ENCODE measurements around the gene TNS4. TPM values are rescaled to one million over a fixed set of nuclear protein-coding genes. Genes with fewer than 3 reads are reported as not detected.

The TNS4 gene
- total RNA-seq, 1 experiment from 2014 or later: 0.59 TPM

DNA sequence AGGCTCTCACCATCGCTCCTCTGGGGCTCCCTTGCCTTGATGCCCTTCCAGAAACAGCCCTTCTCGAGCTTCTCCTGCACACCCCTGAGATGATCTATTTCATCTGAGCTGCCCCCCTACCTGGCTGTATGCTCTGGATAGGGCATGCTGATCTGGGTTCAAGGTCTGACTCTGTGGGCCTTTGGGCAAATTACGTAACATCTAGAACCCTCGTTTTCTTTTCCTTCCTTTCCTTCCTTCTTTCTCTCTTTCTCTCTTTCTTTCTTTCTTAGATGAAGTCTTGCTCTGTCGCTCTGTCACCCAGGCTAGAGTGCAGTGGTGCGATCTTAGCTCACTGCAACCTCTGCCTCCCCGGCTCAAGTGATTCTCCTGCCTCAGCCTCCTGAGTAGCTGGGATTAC is 20.3 kb downstream of the TNS4 start:
- Histone ChIP-seq H3K23ac (ENCODE audit: insufficient read length, low read depth, low read length) (no peak overlapping the region), H4K20me1 (ENCODE audit: control insufficient read depth, insufficient read depth, insufficient read length) (no peaks in the 10 kb centered on the region), H3K4ac (ENCODE audit: low read depth, low read length) (no peak overlapping the region), H3K9me3 (ENCODE audit: control insufficient read depth, low read depth, low read length) (no peaks in the 10 kb centered on the region), H3K23me2 (ENCODE audit: insufficient read length, low read depth, low read length, poor library complexity, severe bottlenecking) (no peaks in the 10 kb centered on the region), H3K79me2 (ENCODE audit: insufficient read depth, low read length) (no peaks in the 10 kb centered on the region), H2BK20ac (ENCODE audit: low read depth, low read length, poor library complexity, severe bottlenecking) (no peak overlapping the region), H2BK5ac (ENCODE audit: insufficient read length, low read length) (no peak overlapping the region), H3K27me3 (ENCODE audit: insufficient read depth, low read length) (no peaks in the 10 kb centered on the region), H3K56ac (ENCODE audit: insufficient read length, low read depth, low read length) (no peak overlapping the region), H3K4me2 (ENCODE audit: insufficient read depth, insufficient read length, low read length) (no peak overlapping the region), H3K27ac (ENCODE audit: insufficient read length, low read depth, low read length) (no peak overlapping the region), H4K8ac (replicated peaks; ENCODE audit: insufficient read length, low read depth, low read length) (no peak overlapping the region), H3K14ac (ENCODE audit: insufficient read depth, low read length) (no peak overlapping the region), H2AFZ (ENCODE audit: low read length) (no peak overlapping the region), H4K5ac (ENCODE audit: insufficient read length, low read depth, low read length) (no peak overlapping the region), H3K18ac (ENCODE audit: insufficient read length, low read depth, low read length) (no peak overlapping the region), H3K79me1 (ENCODE audit: insufficient read depth, low read depth, low read length, poor library complexity, severe bottlenecking) (no peaks in the 10 kb centered on the region), H2AK5ac (ENCODE audit: insufficient read length, low read length) (no peak overlapping the region), H3K9ac (ENCODE audit: extremely low read depth, insufficient read length, low read length) (no peak overlapping the region), H4K91ac (ENCODE audit: insufficient read length, low read depth, low read length) (no peak overlapping the region), H2BK15ac (ENCODE audit: low read depth, low read length) (no peak overlapping the region), H2BK120ac (ENCODE audit: low read depth, low read length, poor library complexity, severe bottlenecking) (no peak overlapping the region), H3K4me1 (ENCODE audit: insufficient read depth, low read length) (peaks cover 6% of the 10 kb centered on the region), H3T11ph (ENCODE audit: low read length) (no peak overlapping the region), H2BK12ac (ENCODE audit: insufficient read length, low read depth, low read length) (no peak overlapping the region)
- Mint-ChIP-seq H3K4me1 (peaks cover 33 to 37% of the 10 kb centered on the region in 2 experiments), H3K36me3 (ENCODE audit: insufficient read depth in 1 of 3, low read depth in 3 of 3) (no peaks in the 10 kb centered on the region), H3K4me3 (no peak overlapping the region; a peak in 1 of 5 replicates), H3K27me3 (ENCODE audit: low read depth) (peaks cover 6% of the 10 kb centered on the region), H3K27ac (peak overlapping the region in 2 of 3 experiments; percentile 21 to 49; a peak in 1 of 7 replicates), H3K9me3 (no peaks in the 10 kb centered on the region)
- DNase-seq: no peak
- WGBS (ENCODE audit: extremely low coverage, insufficient read length, low lambda C conversion rate): no CpG with 5 or more reads among the region's 7 CpGs
- no peak for TF ChIP-seq CTCF (conservative IDR thresholded peaks at IDR 0.05)
